Naive thymus-derived CD8-positive, alpha-beta T cell (primary cell): Measurements from ENCODE around the gene OBP2B. TPM values are rescaled to one million over a fixed set of nuclear protein-coding genes. Genes with fewer than 3 reads are reported as not detected.

Experiments
- ATAC-seq, 2 donors: fragments of 150-1000 bp; cut with Tn5 transposase in 1 of 2; sonication (Bioruptor Pico), chemical (Tn5 transposase) in 1 of 2; 1 replicate in 1 of 2; 2 replicates in 1 of 2; pipeline ENCODE4 v1.10.0; 2021; ENCODE audit warnings: mild to moderate bottlenecking in 2 of 2, moderate library complexity in 2 of 2
- POLR2A ChIA-PET: fragments of 350-600 bp; sonication (Branson Sonifier 250); formaldehyde crosslinking; loops from one replicate; lab custom pipeline; 2021; ENCODE audit warnings: antibody characterized with exemption; lab: Charles Lee
- DNase-seq, 10 donors: peaks; one replicate each; pipeline versions ENCODE4 v3.0.0 to v3.0.0-alpha.2; 2020 to 2022
- H3K27ac Mint-ChIP-seq, 10 donors: one replicate each; pipeline ENCODE4 v1.8.0; 2020 to 2022; ENCODE audit warnings: mild to moderate bottlenecking in 10 of 10, mixed read lengths in 10 of 10, moderate library complexity in 4 of 10, inconsistent platforms in 1 of 10
- H3K27me3 Mint-ChIP-seq, 5 donors: one replicate each; pipeline ENCODE4 v1.8.0; 2021 to 2022; ENCODE audit warnings: mixed read lengths in 5 of 5
- H3K36me3 Mint-ChIP-seq, 3 donors: one replicate each; pipeline ENCODE4 v1.8.0; 2020 to 2022; ENCODE audit warnings: mixed read lengths in 3 of 3, mild to moderate bottlenecking in 2 of 3, inconsistent platforms in 1 of 3
- H3K4me1 Mint-ChIP-seq, 4 donors: one replicate each; pipeline ENCODE4 v1.8.0; 2021 to 2022; ENCODE audit warnings: mixed read lengths in 4 of 4
- H3K4me3 Mint-ChIP-seq, 10 donors: one replicate each; pipeline ENCODE4 v1.8.0; 2020 to 2022; ENCODE audit warnings: mild to moderate bottlenecking in 10 of 10, mixed read lengths in 10 of 10, moderate library complexity in 6 of 10, inconsistent platforms in 1 of 10
- H3K9me3 Mint-ChIP-seq, 9 donors: one replicate each; pipeline ENCODE4 v1.8.0; 2020 to 2022; ENCODE audit warnings: mixed read lengths in 9 of 9, mild to moderate bottlenecking in 3 of 9, inconsistent platforms in 1 of 9, moderate library complexity in 1 of 9
- polyA plus RNA-seq, 3 donors: library from polyadenylated mRNA; unstranded; fragments of 300-500 nt; fragmentation: Illumina TruSeq; gene quantifications; one replicate each; pipeline ENCODE4 v1.2.3, GENCODE V29; 2021
- total RNA-seq, 8 experiments: library from RNA in 2 of 8; stranded (reverse) in 2 of 8; gene quantifications; one replicate each; pipeline ENCODE4 v1.2.3 and lab custom pipeline; 2021 to 2026

The OBP2B gene
- total and polyA plus RNA-seq, 5 experiments from 2014 or later = not detected

DNA sequence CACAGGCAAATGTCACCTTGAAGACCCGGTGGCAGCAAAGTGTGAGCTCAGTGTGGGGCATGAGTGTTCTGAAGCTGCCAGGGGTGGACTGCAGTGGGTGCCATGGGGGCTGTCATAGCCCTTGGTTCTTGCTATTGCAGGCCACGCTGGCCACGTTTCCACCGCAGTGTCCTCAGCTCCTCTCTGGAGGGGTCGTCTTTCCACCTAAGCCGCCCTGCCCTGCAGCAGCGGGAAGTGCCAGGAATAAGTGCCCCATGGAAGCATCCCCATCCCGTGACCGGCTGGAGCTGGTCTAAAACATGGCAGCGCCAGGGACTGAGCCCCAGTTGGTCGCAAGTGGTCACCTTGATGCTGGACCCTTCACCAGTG, 6.9 kb downstream of the OBP2B start:
- DNase-seq (no peak), ATAC-seq (no peak)
- POLR2A ChIA-PET = interaction anchor here (0.6 kb wide), 1 partner anchor 766 kb away, joined by 7 read pairs; no protein-coding TSS in a partner anchor
- Mint-ChIP-seq H3K27me3 (peaks cover 4 to 32% (median 14%) of the 10 kb centered on the region in 5 donors), H3K4me1 (peaks cover 2 to 16% (median 5%) of the 10 kb centered on the region in 4 donors), H3K27ac (no peak overlapping the region), H3K36me3 (peaks cover 0 to 4% (median 0%) of the 10 kb centered on the region in 3 donors), H3K9me3 (no peaks in the 10 kb centered on the region), H3K4me3 (no peak overlapping the region)

DNA sequence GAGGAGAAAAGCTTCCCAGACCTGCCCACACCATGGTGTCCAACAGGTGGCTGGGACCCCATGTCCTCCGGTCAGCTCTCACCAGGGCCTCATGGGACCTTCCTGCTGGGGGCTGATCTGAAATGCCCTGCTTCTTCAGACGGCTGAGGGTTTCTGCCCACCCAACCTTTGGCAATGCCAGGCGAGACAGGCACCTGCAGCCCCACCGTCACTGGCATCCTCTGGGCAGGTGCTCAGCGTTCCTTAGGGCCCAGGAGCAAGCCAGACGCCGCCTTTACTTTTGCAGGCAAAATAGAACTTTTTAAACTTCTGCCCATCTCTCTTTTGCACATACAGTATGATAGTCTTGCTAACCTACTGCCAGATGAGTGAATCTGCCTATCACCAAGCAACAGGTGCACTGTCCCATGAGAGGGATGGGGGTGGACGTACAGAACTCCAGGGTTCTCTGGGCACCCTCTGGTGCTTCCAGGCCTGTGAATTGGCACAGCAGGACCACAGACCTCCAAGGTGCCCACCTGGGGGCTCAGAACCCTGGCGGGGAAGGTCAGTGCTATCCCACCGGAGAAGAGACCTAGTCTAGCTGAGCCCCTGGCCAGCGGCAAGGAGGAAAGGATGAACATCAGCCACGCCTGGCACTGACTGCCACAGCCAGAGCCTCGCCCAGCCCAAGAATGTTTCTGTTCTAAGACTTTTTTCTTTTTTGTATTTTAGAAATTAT, 7.5 kb downstream of the OBP2B start:
- POLR2A ChIA-PET = interaction anchor here (0.6 kb wide), 1 partner anchor 766 kb away, joined by 7 read pairs; no protein-coding TSS in a partner anchor
- Mint-ChIP-seq H3K4me3 (no peak overlapping the region), H3K27ac (no peak overlapping the region), H3K4me1 (peaks cover 2 to 16% (median 5%) of the 10 kb centered on the region in 4 donors), H3K36me3 (peaks cover 0 to 4% (median 0%) of the 10 kb centered on the region in 3 donors), H3K9me3 (no peaks in the 10 kb centered on the region), H3K27me3 (peaks cover 4 to 33% (median 14%) of the 10 kb centered on the region in 5 donors)
- DNase-seq (no peak), ATAC-seq (no peak)

DNA sequence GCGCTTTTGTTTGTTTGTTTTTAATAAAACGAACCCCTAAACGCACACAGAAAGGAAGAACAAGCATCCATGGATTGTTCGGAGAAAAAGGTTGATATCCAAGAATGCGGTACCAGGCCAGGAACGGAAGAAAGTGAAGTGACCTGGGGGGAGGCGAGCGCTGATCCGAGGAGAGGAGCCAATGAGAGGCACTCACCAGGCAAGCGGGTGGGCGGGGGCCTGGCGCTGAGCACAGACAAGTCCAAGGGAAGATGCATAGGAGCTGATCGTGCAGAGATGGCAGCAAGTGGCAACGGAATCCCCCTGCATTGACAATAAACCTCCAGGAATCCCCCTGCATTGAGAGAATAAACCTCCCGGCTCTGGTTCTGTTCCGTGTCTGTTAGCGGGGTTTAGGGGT, 8.4 kb downstream of the OBP2B start:
- peaks cover 4 to 31% (median 14%) of the 10 kb centered on the region in 5 donors for H3K27me3 Mint-ChIP-seq
- H3K4me3 Mint-ChIP-seq = peak overlapping the region in 1 of 10 donors; percentile 8
- ATAC-seq (no peak), DNase-seq (no peak)
- H3K4me1 Mint-ChIP-seq = peaks cover 2 to 16% (median 5%) of the 10 kb centered on the region in 4 donors
- no peaks in the 10 kb centered on the region for H3K9me3 Mint-ChIP-seq
- POLR2A ChIA-PET = interaction anchor here (0.6 kb wide), 1 partner anchor 822 kb away, joined by 5 read pairs; no protein-coding TSS in a partner anchor
- peaks cover 0 to 4% (median 0%) of the 10 kb centered on the region in 3 donors for H3K36me3 Mint-ChIP-seq
- peak overlapping the region in 1 of 10 donors; percentile 84 for H3K27ac Mint-ChIP-seq

DNA sequence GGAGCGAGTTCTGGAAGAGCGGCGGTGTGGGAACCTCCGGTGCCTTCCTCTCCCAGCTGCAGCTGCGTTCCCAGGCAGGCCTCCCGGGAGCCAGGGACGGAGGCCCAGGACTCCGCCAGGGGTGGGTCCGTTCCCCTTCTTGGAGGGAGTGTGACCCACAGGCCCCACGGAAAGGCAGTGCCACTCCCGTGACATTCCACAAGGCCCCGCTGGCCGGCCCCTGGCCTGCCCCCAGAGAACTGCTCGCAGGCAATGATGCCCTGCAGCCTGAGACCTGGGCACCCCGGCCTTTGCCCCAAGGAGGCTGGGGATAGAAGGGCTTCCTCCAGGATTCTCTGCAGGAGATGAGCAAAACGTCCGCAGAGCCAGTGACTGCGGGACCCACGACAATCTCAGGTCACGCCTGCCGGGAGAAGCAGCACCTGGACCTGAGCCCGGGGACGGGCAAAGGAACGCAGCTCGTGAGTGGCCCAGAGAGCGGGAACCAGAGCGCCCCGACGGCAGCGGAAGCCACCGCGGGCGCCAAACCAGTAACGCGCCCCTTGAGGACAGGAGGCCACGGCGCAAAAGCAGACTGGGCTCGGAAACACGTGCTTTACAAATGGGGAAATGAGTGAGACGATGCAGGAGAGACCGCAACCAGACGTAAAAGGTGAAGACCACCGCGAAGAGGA, 9.3 kb downstream of the OBP2B start:
- no peaks in the 10 kb centered on the region for H3K9me3 Mint-ChIP-seq
- H3K27me3 Mint-ChIP-seq = peaks cover 6 to 33% (median 14%) of the 10 kb centered on the region in 5 donors
- ATAC-seq (peak; percentile 67 to 96), DNase-seq (peak in 8 of 10 donors; percentile 9 to 66 (median 38))
- H3K4me3 Mint-ChIP-seq = peak overlapping the region; percentile 31 to 88 (median 72)
- H3K27ac Mint-ChIP-seq = peak overlapping the region in 4 of 10 donors; percentile 39 to 80 (median 71)
- POLR2A ChIA-PET = interaction anchor here (0.6 kb wide), 1 partner anchor 823 kb away, joined by 5 read pairs; no protein-coding TSS in a partner anchor
- H3K36me3 Mint-ChIP-seq = peaks cover 0 to 4% (median 0%) of the 10 kb centered on the region in 3 donors
- peaks cover 2 to 16% (median 5%) of the 10 kb centered on the region in 4 donors for H3K4me1 Mint-ChIP-seq

DNA sequence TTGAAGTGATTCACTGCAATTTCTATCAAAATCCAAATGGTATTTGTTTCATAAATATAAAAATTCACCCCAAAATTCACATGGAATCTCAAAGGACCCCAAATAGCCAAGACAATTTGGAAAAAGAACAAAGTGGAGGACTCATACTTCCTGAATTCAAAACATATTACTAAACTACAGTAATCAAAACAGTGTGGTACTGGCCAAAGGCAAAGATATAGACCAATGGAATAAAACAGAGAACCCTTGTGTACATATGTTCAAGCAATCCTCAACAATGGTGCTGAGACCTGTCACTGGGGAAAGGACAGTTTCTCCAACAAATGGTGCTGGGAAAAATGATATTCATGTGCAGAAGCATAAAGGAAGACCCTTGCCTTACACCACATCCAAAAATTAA, 14.0 kb downstream of the OBP2B start:
- DNase-seq = no peak
- Mint-ChIP-seq H3K4me1 (peaks cover under 1 to 9% (median 4%) of the 10 kb centered on the region in 4 donors), H3K9me3 (peaks cover 0 to 4% (median 0%) of the 10 kb centered on the region in 9 donors), H3K27me3 (peaks cover 0 to 33% (median 16%) of the 10 kb centered on the region in 5 donors), H3K27ac (no peak overlapping the region), H3K36me3 (peaks cover 0 to 1% (median 0%) of the 10 kb centered on the region in 3 donors), H3K4me3 (no peak overlapping the region)
- POLR2A ChIA-PET = no interaction called here
- no peak for ATAC-seq

DNA sequence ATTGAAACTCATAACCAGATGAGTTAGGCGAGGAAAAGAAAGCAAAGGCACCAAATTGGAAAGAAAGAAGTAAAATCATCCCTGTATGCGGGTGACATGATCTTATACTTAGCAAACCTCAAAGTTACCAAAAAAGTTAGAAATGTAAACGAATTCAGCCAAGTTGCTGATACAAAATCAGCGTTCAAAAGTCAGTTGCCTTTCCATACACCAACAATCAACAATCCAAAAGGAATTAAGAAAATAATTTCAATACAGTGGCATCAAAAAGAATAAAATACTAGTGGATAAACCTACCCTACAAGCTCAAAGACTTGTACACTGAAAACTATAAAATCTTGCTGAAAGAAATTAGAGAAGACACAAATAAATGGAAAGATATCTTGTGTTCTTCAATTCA, 14.5 kb downstream of the OBP2B start:
- Mint-ChIP-seq H3K27me3 (peaks cover 0 to 30% (median 14%) of the 10 kb centered on the region in 5 donors), H3K27ac (no peak overlapping the region)
- DNase-seq = no peak

GRCh38 chr9:133191989-133192388, 17.1 kb downstream of the OBP2B start:
- H3K36me3 Mint-ChIP-seq = no peaks in the 10 kb centered on the region
- H3K4me1 Mint-ChIP-seq = no peaks in the 10 kb centered on the region
- POLR2A ChIA-PET = no interaction called here

More for the DNA sequence above, 14.5 kb downstream of the OBP2B start:
- peaks cover 0 to 4% (median 0%) of the 10 kb centered on the region in 9 donors for H3K9me3 Mint-ChIP-seq
- POLR2A ChIA-PET = interaction anchor here (0.7 kb wide), 1 partner anchor 47 kb away, joined by 3 read pairs; no protein-coding TSS in a partner anchor
- H3K36me3 Mint-ChIP-seq = no peaks in the 10 kb centered on the region
- peaks cover 0 to 5% (median 2%) of the 10 kb centered on the region in 4 donors for H3K4me1 Mint-ChIP-seq
- H3K4me3 Mint-ChIP-seq = no peak overlapping the region
- no peak for ATAC-seq

GRCh38 chr9:133189826-133190225, 19.2 kb downstream of the OBP2B start:
- ATAC-seq = no peak
- POLR2A ChIA-PET = interaction anchor here (0.6 kb wide), 1 partner anchor 10 kb away, joined by 3 read pairs; no protein-coding TSS in a partner anchor
- peaks cover 2 to 30% (median 18%) of the 10 kb centered on the region in 5 donors for H3K27me3 Mint-ChIP-seq
- no peak overlapping the region for H3K4me3 Mint-ChIP-seq
- no peak for DNase-seq
- H3K4me1 Mint-ChIP-seq = peaks cover 6 to 10% (median 9%) of the 10 kb centered on the region in 4 donors
- H3K9me3 Mint-ChIP-seq = peaks cover 0 to 4% (median 0%) of the 10 kb centered on the region in 9 donors
- no peaks in the 10 kb centered on the region for H3K36me3 Mint-ChIP-seq
- no peak overlapping the region for H3K27ac Mint-ChIP-seq

More at GRCh38 chr9:133191989-133192388, 17.1 kb downstream of the OBP2B start:
- peaks cover 4 to 32% (median 14%) of the 10 kb centered on the region in 5 donors for H3K27me3 Mint-ChIP-seq
- H3K4me3 Mint-ChIP-seq = no peak overlapping the region
- peaks cover 0 to 4% (median 0%) of the 10 kb centered on the region in 9 donors for H3K9me3 Mint-ChIP-seq
- no peak for DNase-seq
- no peak for ATAC-seq
- no peak overlapping the region for H3K27ac Mint-ChIP-seq

DNA sequence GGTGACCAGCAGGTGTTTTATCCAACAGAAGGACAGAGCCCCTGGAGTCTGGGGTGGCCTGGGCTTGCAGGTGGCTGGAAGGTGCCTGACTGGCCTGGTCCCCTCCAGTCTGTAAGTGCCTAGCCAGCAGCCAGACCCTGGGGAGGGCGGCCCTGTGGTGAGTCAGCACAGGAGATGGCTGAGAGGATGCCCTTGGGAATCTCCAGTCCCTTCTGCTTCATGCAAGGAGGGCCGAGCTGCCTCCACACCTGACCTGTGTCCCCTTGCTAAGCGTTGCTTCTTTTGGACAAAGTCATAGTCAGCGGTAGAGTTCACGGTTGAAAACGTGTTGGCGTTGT, 20.2 kb downstream of the OBP2B start:
- Mint-ChIP-seq H3K27ac (no peak overlapping the region), H3K4me1 (peaks cover 6 to 12% (median 11%) of the 10 kb centered on the region in 4 donors), H3K4me3 (no peak overlapping the region), H3K9me3 (no peaks in the 10 kb centered on the region), H3K27me3 (peaks cover 2 to 27% (median 14%) of the 10 kb centered on the region in 5 donors), H3K36me3 (no peaks in the 10 kb centered on the region)
- DNase-seq (no peak), ATAC-seq (no peak)
- POLR2A ChIA-PET = no interaction called here

DNA sequence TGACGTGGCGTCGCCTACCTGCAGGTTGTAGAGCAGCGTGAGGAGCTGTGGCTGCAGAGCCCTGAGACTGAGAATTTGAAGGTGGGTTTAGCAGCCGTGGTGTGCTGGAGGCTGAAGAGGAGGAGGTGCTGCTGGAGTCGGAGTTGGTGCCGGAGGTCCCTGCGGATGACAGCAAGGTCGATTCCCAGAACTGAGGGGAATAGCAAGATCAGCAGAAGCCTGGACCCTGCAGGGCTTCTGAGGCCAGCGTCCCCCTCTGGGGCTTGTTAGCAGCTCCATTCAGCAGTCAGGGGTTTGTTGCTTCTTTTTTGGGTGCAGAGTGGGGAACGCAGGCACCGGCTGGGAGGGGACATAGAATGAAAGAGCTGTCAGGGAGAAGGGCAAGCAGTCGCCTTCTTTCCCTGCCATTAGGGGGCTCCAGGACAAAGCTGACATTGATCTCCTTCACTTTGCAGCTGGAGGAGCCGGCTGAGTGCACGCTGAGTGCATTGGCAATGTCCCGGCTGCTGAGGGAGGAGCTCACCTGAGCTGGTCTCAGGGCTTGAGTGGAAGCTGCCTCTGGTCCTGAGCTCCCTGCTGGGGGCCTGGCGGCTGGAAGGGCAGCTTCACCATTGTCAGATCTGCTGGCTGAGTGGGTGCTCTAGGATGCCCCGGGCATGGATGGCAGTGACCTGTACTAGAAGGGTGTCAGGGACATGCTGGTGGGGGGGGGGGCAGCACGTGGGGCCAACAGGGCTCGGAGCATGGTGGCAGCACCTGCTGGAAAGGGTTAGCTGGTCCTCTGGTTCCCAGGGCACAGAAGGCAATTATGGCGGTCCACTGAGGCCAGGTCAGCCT, 20.8 kb downstream of the OBP2B start:
- Mint-ChIP-seq H3K27me3 (peaks cover 6 to 30% (median 15%) of the 10 kb centered on the region in 5 donors), H3K27ac (no peak overlapping the region), H3K36me3 (no peaks in the 10 kb centered on the region), H3K4me3 (no peak overlapping the region), H3K9me3 (no peaks in the 10 kb centered on the region), H3K4me1 (peaks cover 6 to 12% (median 11%) of the 10 kb centered on the region in 4 donors)
- DNase-seq = no peak
- ATAC-seq = no peak
- POLR2A ChIA-PET = no interaction called here

DNA sequence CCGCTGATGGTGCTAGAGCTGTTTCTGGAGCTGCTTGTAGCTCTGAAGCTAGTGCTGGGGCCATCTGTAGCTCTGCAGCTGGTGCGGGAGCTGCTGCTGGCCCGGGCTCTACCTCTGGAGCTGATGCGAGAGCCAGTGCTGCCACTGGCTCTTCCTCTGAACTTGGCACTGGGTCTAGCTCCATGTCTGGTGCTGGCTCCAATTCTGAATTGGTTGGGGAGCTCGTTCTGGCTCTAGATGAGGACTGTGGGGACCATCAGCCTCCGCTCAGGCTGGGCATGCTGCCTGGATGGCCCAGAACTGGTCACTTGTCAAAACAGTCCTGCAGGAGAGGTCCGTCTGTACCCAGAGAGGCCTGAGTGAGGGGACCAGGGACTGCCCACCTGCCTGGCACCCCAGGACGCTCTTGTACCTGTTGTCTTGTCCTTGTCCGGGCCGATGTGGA, 21.5 kb downstream of the OBP2B start:
- peaks cover 8 to 32% (median 21%) of the 10 kb centered on the region in 5 donors for H3K27me3 Mint-ChIP-seq
- peak overlapping the region in 1 of 10 donors; percentile 11 for H3K27ac Mint-ChIP-seq
- H3K36me3 Mint-ChIP-seq = no peaks in the 10 kb centered on the region
- ATAC-seq = no peak
- peaks cover 6 to 12% (median 11%) of the 10 kb centered on the region in 4 donors for H3K4me1 Mint-ChIP-seq
- POLR2A ChIA-PET = no interaction called here
- no peak overlapping the region for H3K4me3 Mint-ChIP-seq
- no peak for DNase-seq
- H3K9me3 Mint-ChIP-seq = no peaks in the 10 kb centered on the region

DNA sequence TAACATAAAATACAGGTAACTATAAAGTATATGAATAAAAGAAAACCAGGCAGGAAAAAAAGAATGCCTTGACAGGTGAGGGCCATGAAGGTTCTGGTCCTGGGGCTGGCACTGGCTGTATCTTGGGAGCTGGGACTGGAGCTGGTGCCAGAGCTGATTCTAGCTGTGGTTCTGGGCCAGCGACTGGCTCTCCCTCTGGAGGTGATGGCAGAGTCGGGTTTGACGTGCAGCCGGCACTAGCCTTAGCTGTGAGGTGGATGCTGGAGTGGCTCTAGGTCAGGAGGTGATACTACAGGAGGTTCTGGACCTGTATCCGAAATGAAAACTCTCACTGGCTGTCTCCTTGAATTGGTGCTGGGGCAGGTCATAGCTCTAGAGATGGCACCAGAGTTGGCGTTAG, 22.3 kb downstream of the OBP2B start:
- ATAC-seq (no peak), DNase-seq (no peak)
- H3K27me3 Mint-ChIP-seq = peaks cover 7 to 30% (median 23%) of the 10 kb centered on the region in 5 donors
- H3K4me3 Mint-ChIP-seq = no peak overlapping the region
- peak overlapping the region in 1 of 10 donors; percentile 40 for H3K27ac Mint-ChIP-seq
- POLR2A ChIA-PET = interaction anchor here (0.6 kb wide), 1 partner anchor 149 kb away, joined by 3 read pairs; the partner anchor contains the start of gene SURF6
- H3K36me3 Mint-ChIP-seq = no peaks in the 10 kb centered on the region
- no peaks in the 10 kb centered on the region for H3K9me3 Mint-ChIP-seq
- peaks cover 6 to 12% (median 11%) of the 10 kb centered on the region in 4 donors for H3K4me1 Mint-ChIP-seq
